K562 (cell line): ENCODE data around the gene TOR3A. TPM values are rescaled to one million over a fixed set of nuclear protein-coding genes. Genes with fewer than 3 reads are reported as not detected.
A peak's percentile ranks its signal among the peaks of the same experiment; 100 is the strongest.

Experiments
- ATAC-seq: fragments of 200-7000 bp; cut with Tn5 transposase; 3 replicates; pipeline ENCODE4 v1.9.1; 2020; ENCODE audit warnings: moderate library complexity
- BruUV-seq: library from RNA; stranded (reverse); fragments of 400-500 nt; replicated peaks from 2 replicates; lab custom pipeline; 2021; lab: Mats Ljungman, UMichigan
- CTCF ChIA-PET: fragments of 300-600 bp; formaldehyde crosslinking; extraction: SDS; loops from one replicate; lab custom pipeline; 2021; ENCODE audit warnings: low intra/inter-chr PET ratio; lab: Yijun Ruan, JAX
- POLR2A ChIA-PET: fragments of 300-600, 350-650 bp; sonication (Branson Sonifier 250); formaldehyde crosslinking; extraction: SDS; loops from one replicate; lab custom pipeline; 2021; ENCODE audit warnings: antibody characterized with exemption, inconsistent platforms; lab: Yijun Ruan, JAX
- DNase-seq, 4 experiments: peaks; one replicate each; pipeline versions ENCODE4 v3.0.0 to v3.0.0-alpha.2; 2011 to 2018; ENCODE audit warnings: low spot score in 3 of 4, mixed read lengths in 3 of 4; ENCODE audit errors: extremely low read depth in 1 of 4
- FAIRE-seq: peaks from 2 replicates; lab custom pipeline; 2011; peaks lifted over from hg19 to GRCh38; lab: Jason Lieb, UNC
- H2AFZ ChIP-seq: 2 replicates; pipeline ENCODE4 v1.6.0; 2011; ENCODE audit warnings: low read depth, low read length, control low read depth, inconsistent platforms
- H3K27ac ChIP-seq: fragments of 200-600 bp; 3 replicates; pipeline ENCODE4 v1.8.0; 2011; ENCODE audit warnings: low read depth, mild to moderate bottlenecking, control low read depth, inconsistent platforms, low read length, moderate library complexity, mixed read lengths; ENCODE audit errors: extremely low read depth
- H3K27me3 ChIP-seq, 2 experiments: fragments of 300-600 bp in 1 of 2; 2 replicates in 1 of 2; 3 replicates in 1 of 2; pipeline versions ENCODE4 v1.6.0 to v1.8.0; 2011; ENCODE audit warnings: inconsistent platforms in 2 of 2, low read length in 2 of 2, mild to moderate bottlenecking in 1 of 2, mixed read lengths in 1 of 2, moderate library complexity in 1 of 2; ENCODE audit not compliant: control insufficient read depth in 2 of 2, insufficient read depth in 2 of 2
- H3K36me3 ChIP-seq: fragments of 300-600 bp; 3 replicates; pipeline ENCODE4 v1.8.0; 2011; ENCODE audit warnings: mild to moderate bottlenecking, low read length, inconsistent platforms; ENCODE audit not compliant: control insufficient read depth, insufficient read depth
- H3K4me1 ChIP-seq, 2 experiments: fragments of 200-600 bp in 1 of 2; replicated peaks in 1 of 2; 2 replicates in 1 of 2; 3 replicates in 1 of 2; pipeline versions ENCODE4 v1.5.1 to v1.8.0; 2011; ENCODE audit warnings: inconsistent platforms in 2 of 2, low read length in 2 of 2, mild to moderate bottlenecking in 1 of 2, mixed read lengths in 1 of 2, moderate library complexity in 1 of 2; ENCODE audit not compliant: control insufficient read depth in 2 of 2, insufficient read depth in 2 of 2
- H3K4me2 ChIP-seq: 2 replicates; pipeline ENCODE4 v1.6.1; 2011; ENCODE audit warnings: low read length, control low read depth, inconsistent platforms, mixed read lengths; ENCODE audit not compliant: insufficient read depth
- H3K4me3 ChIP-seq: fragments of 200-600 bp; sonication (generic), shearing (Covaris generic); 2 replicates; pipeline ENCODE4 v1.5.1; 2016; ENCODE audit warnings: control low read depth, inconsistent platforms
- H3K79me2 ChIP-seq: fragments of 200-600 bp; 3 replicates; pipeline ENCODE4 v1.8.0; 2011; ENCODE audit warnings: low read length, inconsistent platforms; ENCODE audit not compliant: control insufficient read depth, insufficient read depth
- H3K9ac ChIP-seq, 2 experiments: 2 replicates each; pipeline versions ENCODE4 v1.6.0 to v1.6.1; 2011; ENCODE audit warnings: low read depth in 2 of 2, low read length in 2 of 2, control low read depth in 1 of 2, inconsistent platforms in 1 of 2, mild to moderate bottlenecking in 1 of 2, mixed read lengths in 1 of 2; ENCODE audit not compliant: insufficient read depth in 1 of 2
- H3K9me1 ChIP-seq: one replicate; pipeline ENCODE4 v1.6.0; 2011; ENCODE audit warnings: inconsistent platforms, mild to moderate bottlenecking, low read length, moderate library complexity; ENCODE audit not compliant: control insufficient read depth, insufficient read depth
- H3K9me3 ChIP-seq: replicated peaks from 2 replicates; pipeline ENCODE4 v1.5.1; 2011; ENCODE audit warnings: low read depth, low read length, inconsistent platforms; ENCODE audit not compliant: control insufficient read depth, insufficient read depth
- H4K20me1 ChIP-seq: replicated peaks from 2 replicates; pipeline ENCODE4 v1.6.1; 2011; ENCODE audit warnings: low read length, inconsistent platforms, mixed read lengths; ENCODE audit not compliant: control insufficient read depth, insufficient read depth
- BRCA1 ChIP-seq, 2 experiments: fragments of 450-650 bp in 1 of 2; sonication (generic) in 1 of 2; formaldehyde crosslinking in 1 of 2; IDR thresholded peaks; 2 replicates each; pipeline versions ENCODE4 v1.5.0 to v1.6.1; 2017 to 2020; ENCODE audit warnings: mild to moderate bottlenecking in 1 of 2, missing genetic modification reagents in 1 of 2
- CREB1 ChIP-seq, 2 experiments: sonication (generic) in 1 of 2; formaldehyde crosslinking in 1 of 2; IDR thresholded peaks; 2 replicates each; pipeline versions ENCODE4 v1.6.1 to v1.8.0; 2012 to 2022; ENCODE audit warnings: inconsistent platforms in 1 of 2, mild to moderate bottlenecking in 1 of 2, missing genetic modification reagents in 1 of 2, moderate library complexity in 1 of 2
- GTF2F1 ChIP-seq: IDR thresholded peaks from 2 replicates; pipeline ENCODE4 v1.6.1; 2011; ENCODE audit warnings: low read depth, low read length, improper control_type of control experiment
- HINFP ChIP-seq: fragments of 450-650 bp; conservative IDR thresholded peaks from 2 replicates; pipeline ENCODE4 v1.6.1; 2016; ENCODE audit warnings: missing genetic modification characterization, low read depth, mild to moderate bottlenecking, control low read depth, missing compliant biosample characterization
- HMG20A ChIP-seq: fragments of 450-650 bp; formaldehyde crosslinking; conservative IDR thresholded peaks from 2 replicates; pipeline ENCODE4 v1.4.0; 2020; ENCODE audit warnings: mild to moderate bottlenecking, mixed read lengths
- POLR2G ChIP-seq: fragments of 200-400 bp; formaldehyde crosslinking; IDR thresholded peaks from 2 replicates; pipeline ENCODE4 v1.6.1; 2017; ENCODE audit warnings: low read depth, mild to moderate bottlenecking, antibody characterized with exemption, low read length, moderate library complexity
- RBFOX2 ChIP-seq: fragments of 200-400 bp; formaldehyde crosslinking; IDR thresholded peaks from 2 replicates; pipeline ENCODE4 v1.6.1; 2017; ENCODE audit warnings: low read depth, mild to moderate bottlenecking, low read length, moderate library complexity
- RBM22 ChIP-seq: fragments of 200-400 bp; formaldehyde crosslinking; IDR thresholded peaks from 2 replicates; pipeline ENCODE4 v1.6.1; 2018; ENCODE audit warnings: low read length, low read depth; ENCODE audit not compliant: poor library complexity, severe bottlenecking
- RUNX1 ChIP-seq: sonication (generic); IDR thresholded peaks from 2 replicates; pipeline ENCODE4 v1.6.1; 2016; ENCODE audit warnings: antibody characterized with exemption, low read depth
- STAG1 ChIP-seq: sonication (generic); formaldehyde crosslinking; IDR thresholded peaks from 2 replicates; pipeline ENCODE4 v1.5.0; 2020; ENCODE audit warnings: missing genetic modification reagents, borderline replicate concordance
- ZNF586 ChIP-seq: fragments of 450-650 bp; formaldehyde crosslinking; conservative IDR thresholded peaks from 2 replicates; pipeline ENCODE4 v1.4.0; 2020; ENCODE audit warnings: mild to moderate bottlenecking, moderate library complexity
- WGBS: fragments of 100-300 bp; shearing (Covaris generic); methylation state at CpG from one replicate; pipeline ENCODE4 v1.1.6; 2016; ENCODE audit warnings: low coverage, mixed read lengths; ENCODE audit not compliant: insufficient coverage; ENCODE audit errors: missing lambda C conversion rate; 5-methylcytosine and 5-hydroxymethylcytosine counted together
- in situ Hi-C: fragments of 300-500 bp; cut with MboI; formaldehyde crosslinking; loops from 4 replicates; pipeline ENCODE4 v1.15.0; 2018; ENCODE audit warnings: inconsistent platforms, mixed read lengths
- intact Hi-C: fragments of 100-400 bp; cut with micrococcal nuclease; formaldehyde crosslinking; loops from 2 replicates; pipeline ENCODE4 v1.14.2; 2022
- polyA plus RNA-seq, 8 experiments: library from polyadenylated mRNA; depleted of rRNA in 4 of 8; stranded (reverse) in 5 of 8; unstranded in 3 of 8; fragments of >200 nt; fragmentation: Nextera tagmentation in 2 of 8; fragmentation: Illumina TruSeq in 1 of 8; extraction: Ambion mirVana in 2 of 8; extraction: Trizol in 1 of 8; gene quantifications; 2 replicates each; pipeline versions ENCODE4 v1.2.1 to v1.2.3, GENCODE V29; 2011 to 2014; ENCODE audit warnings: inconsistent platforms in 1 of 8, missing spikeins in 1 of 8
- total RNA-seq, 7 experiments: library from RNA; depleted of rRNA in 6 of 7; stranded (reverse); fragments of >200 nt in 6 of 7; fragmentation: Illumina TruSeq in 2 of 7; extraction: Trizol in 2 of 7; gene quantifications; 2 replicates each; pipeline versions ENCODE4 v1.2.1 to v1.2.3, GENCODE V29; 2011 to 2021; ENCODE audit warnings: low replicate concordance in 1 of 7

TOR3A gene
- total and polyA plus RNA-seq, 9 of the 15 experiments (the other 6 are each of a cell fraction or from before 2014, with no cell fraction given): 7.9 to 94.5 (median 39.7) TPM

GRCh38 chr1:179087665-179088064, 5.8 kb downstream of the TOR3A start (continued):
- no peak for TF ChIP-seq GTF2F1
- TF ChIP-seq BRCA1 (IDR thresholded peaks at IDR 0.05): no peak
- no peak for TF ChIP-seq BRCA1 (CRISPR knock-in tag; IDR thresholded peaks at IDR 0.05)
- no peak for TF ChIP-seq ZNF586
- no peak for TF ChIP-seq HINFP (tag)

- Histone ChIP-seq H3K79me2 (peaks cover 2% of the 10 kb centered on the region; the same call in 1 of the 3 replicates), H3K4me1 (peaks cover 0 to 11% of the 10 kb centered on the region in 2 experiments; a peak in 2 of 5 replicates), H3K9me1 (no peaks in the 10 kb centered on the region), H3K9ac (peak overlapping the region in 1 of 2 experiments; percentile 65; a peak in 2 of 4 replicates), H3K36me3 (peaks cover 91% of the 10 kb centered on the region), H3K9me3 (no peaks in the 10 kb centered on the region), H3K4me3 (no peak overlapping the region), H4K20me1 (no peaks in the 10 kb centered on the region), H3K4me2 (no peak overlapping the region), H3K27me3 (no peaks in the 10 kb centered on the region), H2AFZ (no peak overlapping the region), H3K27ac (no peak overlapping the region)
- TF ChIP-seq POLR2G: peak; percentile 6; the same call in 1 of the 2 replicates
- 0 out of 2 replicates have a peak, but pooled peaks have one; percentile 12 for TF ChIP-seq STAG1 (CRISPR knock-in tag)
- no peak for TF ChIP-seq HMG20A
- TF ChIP-seq CREB1 (IDR thresholded peaks at IDR 0.05): no peak
- TF ChIP-seq CREB1 (CRISPR knock-in tag; IDR thresholded peaks at IDR 0.05): no peak
- TF ChIP-seq RBM22: peak; percentile 27
- 0 out of 2 replicates have a peak, but pooled peaks have one; percentile 8 for TF ChIP-seq RBFOX2
- TF ChIP-seq RUNX1: no peak
- CTCF ChIA-PET: no interaction called here
- intact Hi-C loops (loop anchor here (10.0 kb wide), 1 partner anchor 725 kb away; no protein-coding TSS in a partner anchor), in situ Hi-C loops (loop anchor here (10.0 kb wide), 1 partner anchor 275 kb away; the partner anchor contains the start of gene AXDND1)
- POLR2A ChIA-PET: interaction anchor here (0.8 to 1.4 kb wide), 4 partner anchors 16 to 276 kb away, joined by 3 read pairs; partner anchors contain the start of gene AXDND1
- 81% methylated on average over 9 of the region's 16 CpGs for whole genome bisulfite sequencing
- no TSS peak for BruUV-seq
- FAIRE-seq (no peak), DNase-seq (no peak), ATAC-seq (no peak)
Observed at GRCh38 chr1:179089827-179090482, 8.1 kb downstream of the TOR3A start.
